ENCODE data around the gene DAP3.
"Not testable (repeated sequence)": the region's sequence is repeated elsewhere in the genome, so short reads cannot be mapped to it uniquely, and the experiment has no call there.

DAP3 gene

DNA sequence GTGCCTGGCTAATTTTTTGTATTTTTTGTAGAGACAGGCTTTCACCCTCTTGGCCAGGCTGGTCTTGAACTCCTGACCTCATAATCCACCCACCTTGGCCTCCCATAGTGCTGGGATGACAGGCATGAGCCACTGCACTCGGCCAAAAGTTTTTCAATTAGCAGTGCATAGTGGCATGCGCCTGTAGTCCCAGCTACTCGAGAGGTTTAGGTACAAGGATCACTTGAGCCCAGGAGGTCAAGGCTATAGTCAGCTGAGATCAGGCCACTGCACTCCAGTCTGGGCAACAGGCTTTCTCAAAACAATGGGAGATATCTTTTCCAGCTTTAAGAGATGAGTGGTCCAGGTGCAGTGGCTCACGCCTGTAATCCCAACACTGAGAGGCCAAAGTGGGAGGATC lies 30.8 kb downstream of the DAP3 start:
- no peak for DNase-seq

GRCh38 chr1:155725142-155725541 lies 36.3 kb downstream of the DAP3 start:
- no peak for DNase-seq

- DNase-seq, result peak; percentile 44
Measured at GRCh38 chr1:155729031-155729898, 40.4 kb downstream of the DAP3 start.

GRCh38 chr1:155740995-155741394 lies 52.1 kb downstream of the DAP3 start:
- DNase-seq, result no peak

DNA sequence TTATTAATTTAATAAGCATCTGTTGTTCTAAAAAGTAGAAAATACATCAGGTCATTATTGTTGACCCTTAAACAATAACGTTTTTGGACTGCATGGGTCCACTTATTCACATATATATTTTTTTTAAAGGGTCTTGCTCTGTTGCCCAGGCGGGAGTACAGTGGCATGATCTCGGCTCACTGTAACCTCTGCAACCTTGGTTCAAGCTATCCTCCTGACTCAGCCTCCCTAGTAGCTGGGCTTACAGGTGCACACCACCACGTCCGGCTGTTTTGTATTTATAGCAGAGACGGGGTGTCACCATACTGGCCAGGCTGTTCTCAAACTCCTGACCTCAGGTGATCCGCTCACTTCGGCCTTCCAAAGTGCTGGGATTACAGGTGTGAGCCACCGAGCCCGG lies 53.0 kb downstream of the DAP3 start:
- DNase-seq, result no peak

- DNase-seq, result peak; percentile 38
Measured at GRCh38 chr1:155744711-155745283, 55.9 kb downstream of the DAP3 start.

GRCh38 chr1:155745284-155746228 lies 56.7 kb downstream of the DAP3 start:
- DNase-seq, result peak; percentile 89

DNA sequence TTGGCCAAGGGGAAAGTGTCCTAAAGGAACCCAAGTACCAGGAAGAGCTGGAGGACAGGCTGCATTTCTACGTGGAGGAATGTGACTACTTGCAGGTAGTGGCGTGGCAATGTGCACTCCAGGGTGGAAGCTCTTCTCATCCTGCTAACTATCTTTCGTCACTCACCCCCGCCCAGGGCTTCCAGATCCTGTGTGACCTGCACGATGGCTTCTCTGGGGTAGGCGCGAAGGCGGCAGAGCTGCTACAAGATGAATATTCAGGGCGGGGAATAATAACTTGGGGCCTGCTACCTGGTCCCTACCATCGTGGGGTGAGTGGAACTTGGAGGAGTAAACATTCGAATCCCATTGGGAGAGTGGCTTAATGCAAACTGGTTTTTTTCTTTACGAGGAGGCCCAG lies 58.7 kb downstream of the DAP3 start:
- not testable (repeated sequence) for DNase-seq

GRCh38 chr1:155748141-155748540 lies 59.2 kb downstream of the DAP3 start:
- not testable (repeated sequence) for DNase-seq

DNA sequence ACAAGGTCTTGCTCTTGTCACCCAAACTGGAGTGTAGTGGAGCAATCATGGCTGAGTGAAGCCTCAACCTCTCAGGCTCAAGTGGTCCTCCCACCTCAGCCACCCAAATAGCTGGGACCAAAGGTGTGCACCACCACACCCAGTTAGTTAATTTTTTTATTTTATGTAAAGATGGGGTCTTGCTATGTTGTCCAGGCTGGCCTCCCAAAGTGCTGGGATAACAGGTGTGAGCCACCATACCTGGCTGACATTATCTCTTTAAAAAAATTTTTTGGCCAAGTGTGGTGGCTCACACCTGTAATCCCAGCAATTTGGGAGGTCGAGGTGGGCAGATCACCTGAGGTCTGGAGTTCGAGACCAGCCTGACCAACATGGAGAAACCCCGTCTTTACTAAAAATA lies 70.1 kb downstream of the DAP3 start:
- DNase-seq, result not testable (repeated sequence)

DNA sequence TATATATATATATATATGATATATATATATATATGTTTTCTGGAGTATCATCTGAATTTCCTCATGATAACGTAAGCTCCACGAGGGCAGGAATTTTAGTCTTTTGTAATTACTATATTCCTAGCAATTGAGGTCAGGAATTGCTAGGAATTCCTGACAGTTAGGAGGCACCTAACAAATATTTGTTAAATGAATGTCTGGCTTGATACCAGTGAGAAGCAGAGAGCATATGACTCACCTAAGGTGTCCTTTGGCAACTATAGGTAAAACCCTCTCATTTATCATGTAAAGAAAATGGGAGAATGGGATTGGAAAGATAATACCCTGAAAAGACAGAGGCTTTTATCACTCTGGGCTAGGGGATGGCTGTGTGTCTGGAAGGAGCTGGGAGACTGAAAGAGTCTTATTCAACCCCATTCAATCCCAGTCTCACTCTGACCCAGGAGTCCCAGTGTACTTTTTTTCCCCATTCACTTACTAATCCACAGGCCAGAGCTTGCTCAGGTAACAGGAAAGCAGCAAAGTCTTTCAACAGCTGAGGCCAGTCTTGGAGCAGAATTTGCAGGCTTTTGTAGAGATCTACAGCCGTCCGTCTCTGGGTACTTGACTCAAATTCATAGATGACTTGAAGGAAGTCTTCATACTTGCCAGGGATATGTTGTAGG lies 71.2 kb downstream of the DAP3 start:
- no peak for DNase-seq

DNA sequence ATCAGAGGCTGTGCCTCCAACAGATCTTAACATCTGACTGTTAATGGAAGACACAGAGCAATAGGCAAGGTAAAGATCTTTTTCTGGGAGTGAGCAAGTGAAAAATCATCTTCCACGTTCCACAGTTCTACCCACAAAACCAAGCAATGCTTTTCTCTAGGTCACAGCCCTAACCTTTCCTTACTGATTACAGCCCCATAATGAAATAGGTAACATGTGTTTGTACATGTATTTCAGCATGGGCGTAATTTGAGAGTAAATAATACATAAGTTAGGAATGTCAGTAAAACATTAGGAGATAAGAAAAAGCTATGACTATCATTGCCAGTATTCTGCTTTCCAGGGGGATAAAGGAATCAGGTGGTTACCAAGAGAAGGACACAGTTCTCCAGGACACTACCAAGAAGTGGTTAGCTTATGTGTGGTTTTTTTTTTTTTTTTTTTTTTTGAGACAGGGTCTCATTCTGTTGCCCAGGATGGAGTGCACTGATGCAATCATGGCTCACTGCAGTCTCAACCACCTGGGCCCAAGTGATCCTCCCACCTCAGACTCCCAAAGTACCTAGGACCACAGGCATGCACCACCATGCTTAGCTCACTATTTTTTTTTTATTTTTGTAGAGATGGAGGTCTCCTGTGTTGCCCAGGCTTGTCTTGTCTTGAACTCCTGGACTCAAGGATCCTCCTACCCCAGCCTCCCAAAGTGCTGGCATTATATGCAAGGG lies 72.0 kb downstream of the DAP3 start:
- no peak for DNase-seq

- no peak for DNase-seq
Measured at GRCh38 chr1:155761736-155762405, 73.0 kb downstream of the DAP3 start.

DNA sequence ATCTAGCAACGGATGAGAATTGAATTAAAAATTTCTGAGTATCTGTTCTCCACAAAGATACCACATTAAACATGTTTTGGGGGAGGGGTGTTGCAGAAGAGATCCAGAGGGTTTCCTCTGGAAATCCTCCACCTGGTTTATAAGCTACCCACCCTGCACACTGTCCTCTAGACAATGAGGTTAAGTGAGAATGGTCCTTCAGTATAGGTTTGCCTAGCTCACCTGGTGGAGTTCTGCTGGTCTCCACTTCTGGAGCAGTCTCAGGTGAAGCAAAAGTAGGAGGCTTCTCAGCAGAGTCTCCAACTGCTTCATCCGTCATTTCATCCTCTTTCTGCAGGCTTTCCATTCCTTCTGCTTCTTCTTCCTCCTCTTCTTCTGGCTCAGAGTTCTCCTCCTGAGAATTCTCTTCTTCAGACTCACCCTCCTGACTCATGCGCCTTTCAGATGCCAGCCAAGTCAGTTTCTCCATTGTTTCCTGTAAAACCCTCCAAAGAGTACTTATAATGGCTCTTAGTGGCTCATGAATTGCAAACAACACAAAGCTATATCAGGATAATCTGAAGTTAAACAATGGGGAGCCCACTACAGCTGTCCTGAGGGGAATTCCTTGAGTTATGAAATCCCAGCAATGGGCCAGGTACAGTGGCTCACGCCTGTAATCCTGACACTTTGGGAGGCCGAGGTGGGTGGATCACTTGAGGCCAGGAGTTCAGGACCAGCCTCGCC lies 74.4 kb downstream of the DAP3 start:
- DNase-seq, result not testable (repeated sequence)

DNA sequence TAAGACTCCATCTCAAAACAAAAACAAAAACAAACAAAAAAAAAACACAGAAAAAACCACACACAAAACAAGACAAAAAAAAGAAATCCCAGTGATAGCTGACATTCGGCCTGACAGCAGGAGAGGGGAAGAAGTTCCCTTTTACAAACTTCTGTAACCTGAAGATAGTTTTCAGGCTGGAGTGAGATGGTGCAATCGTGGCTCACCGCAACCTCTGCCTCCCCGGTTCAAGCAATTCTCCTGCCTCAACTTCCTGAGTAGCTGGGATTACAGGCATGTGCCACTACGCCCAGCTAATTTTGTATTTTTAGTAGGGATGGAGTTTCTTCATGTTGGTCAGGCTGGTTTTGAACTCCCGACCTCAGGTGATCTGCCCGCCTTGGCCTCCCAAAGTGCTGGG lies 75.1 kb downstream of the DAP3 start:
- not testable (repeated sequence) for DNase-seq

DNA sequence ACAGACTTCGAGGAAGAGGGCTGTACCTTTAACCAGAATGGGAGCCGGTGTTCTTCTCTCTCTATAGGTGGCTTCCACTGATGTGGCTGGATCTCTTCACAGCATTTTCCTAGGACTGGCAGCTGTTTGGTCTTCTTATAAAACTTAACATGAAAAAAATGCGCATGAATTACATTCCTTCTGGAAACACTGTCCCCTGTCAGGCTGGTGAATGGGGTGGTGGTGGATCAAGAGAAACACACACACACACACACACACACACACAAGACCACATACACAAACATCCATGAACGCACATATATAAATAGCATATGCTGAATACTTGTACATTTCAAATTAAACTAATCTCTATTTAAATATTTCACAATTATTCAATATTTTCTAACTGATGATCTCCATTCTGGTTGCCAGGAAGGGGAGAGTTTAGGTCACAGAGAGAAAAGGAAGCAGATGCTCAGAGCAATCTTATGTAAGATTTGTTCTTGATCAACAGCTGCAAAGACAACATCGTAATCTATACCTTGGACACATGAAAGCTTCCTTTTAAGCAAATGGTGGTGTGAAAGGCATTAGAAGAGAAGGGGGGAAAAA lies 78.6 kb downstream of the DAP3 start:
- DNase-seq, result not testable (repeated sequence)

DNA sequence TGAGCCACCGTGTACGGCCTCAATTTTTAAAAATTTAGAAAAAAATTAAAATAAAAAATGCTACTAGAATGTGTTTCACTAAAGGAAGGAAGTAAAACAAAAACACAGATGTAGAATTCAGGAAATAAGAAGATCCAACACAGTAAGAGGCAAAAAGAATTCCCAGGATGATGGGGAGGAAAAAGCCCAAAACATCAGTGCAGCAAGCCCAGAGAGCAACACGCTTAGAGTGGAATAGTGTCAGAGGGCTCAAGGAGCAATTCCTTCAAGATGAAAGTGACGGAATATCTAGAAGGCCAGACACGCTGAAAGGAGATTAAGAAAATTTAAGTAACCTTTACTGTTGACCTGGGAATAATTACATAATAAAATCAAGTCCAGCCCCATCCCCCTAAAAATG lies 80.4 kb downstream of the DAP3 start:
- DNase-seq, result no peak

- DNase-seq, result no peak
Measured at GRCh38 chr1:155773221-155773620, 84.3 kb downstream of the DAP3 start.

- DNase-seq, result no peak
Measured at GRCh38 chr1:155776414-155776813, 87.5 kb downstream of the DAP3 start.

GRCh38 chr1:155777582-155777981 lies 88.7 kb downstream of the DAP3 start:
- no peak for DNase-seq

Data from NCI-H510A treated with DMSO at 0.1 percent for 48 hours (cell line).